Left ventricle myocardium inferior (tissue), 1 donor: ENCODE data around the gene RPL19. TPM values are rescaled to one million over a fixed set of nuclear protein-coding genes. Genes with fewer than 3 reads are reported as not detected.

Source experiments
- DNase-seq: peaks from one replicate; pipeline ENCODE4 v3.0.0-alpha.2; 2020
- H3K27ac ChIP-seq: fragments of 200-600 bp; replicated peaks from 2 replicates; pipeline ENCODE4 v1.8.0; 2021
- H3K27me3 ChIP-seq: fragments of 200-600 bp; 2 replicates; pipeline ENCODE4 v1.8.0; 2021; ENCODE audit warnings: low read depth
- H3K36me3 ChIP-seq: fragments of 200-600 bp; 2 replicates; pipeline ENCODE4 v1.8.0; 2021
- H3K4me1 ChIP-seq: fragments of 200-600 bp; 2 replicates; pipeline ENCODE4 v1.8.0; 2021
- H3K4me3 ChIP-seq: fragments of 200-600 bp; 2 replicates; pipeline ENCODE4 v1.8.0; 2021; ENCODE audit warnings: mild to moderate bottlenecking, moderate library complexity
- H3K9me3 ChIP-seq: fragments of 200-600 bp; replicated peaks from 2 replicates; pipeline ENCODE4 v1.8.0; 2021
- CTCF ChIP-seq: fragments of 200-600 bp; IDR thresholded peaks from 2 replicates; pipeline ENCODE4 v1.8.0; 2021; ENCODE audit warnings: antibody characterized with exemption, mild to moderate bottlenecking, borderline replicate concordance
- intact Hi-C: fragments of 100-400 bp; cut with micrococcal nuclease; formaldehyde crosslinking; loops from one replicate; pipeline ENCODE4 v1.11.0; 2022
- total RNA-seq: library from RNA; stranded (reverse); fragmentation: NEBNext Ultra II Directional; extraction: Animal tissue kit (Norgen Biotek cat#: 25700); gene quantifications from one replicate; pipeline ENCODE4 v1.2.1, GENCODE V29; 2021
- donor health status: DM: no; HTN: yes; CAD: no; lungs with severe emphysema.

The RPL19 gene
- total RNA-seq, 1 donor from 2014 or later, result 944 TPM

- H3K4me1 ChIP-seq, result peaks cover 8% of the 10 kb centered on the region
- H3K4me3 ChIP-seq, result no peak overlapping the region
- no peak for TF ChIP-seq CTCF
- no peak for DNase-seq
- H3K27ac ChIP-seq, result no peak overlapping the region
- peaks cover 4% of the 10 kb centered on the region for H3K27me3 ChIP-seq
- H3K9me3 ChIP-seq, result peaks cover 4% of the 10 kb centered on the region
- peaks cover 12% of the 10 kb centered on the region for H3K36me3 ChIP-seq
- intact Hi-C loops, result no loop called here
Measured at GRCh38 chr17:39173080-39173479, 27.0 kb upstream of the RPL19 start.

GRCh38 chr17:39173526-39174274 lies 26.4 kb upstream of the RPL19 start:
- intact Hi-C loops, result no loop called here
- no peak for DNase-seq
- Histone ChIP-seq H3K4me1 (peaks cover 7% of the 10 kb centered on the region), H3K4me3 (no peak overlapping the region), H3K27me3 (peaks cover 4% of the 10 kb centered on the region), H3K9me3 (no peaks in the 10 kb centered on the region), H3K27ac (no peak overlapping the region), H3K36me3 (peaks cover 12% of the 10 kb centered on the region)
- TF ChIP-seq CTCF, result no peak

GRCh38 chr17:39174920-39175694 lies 25.0 kb upstream of the RPL19 start:
- peaks cover 7% of the 10 kb centered on the region for H3K4me1 ChIP-seq
- H3K27me3 ChIP-seq, result peaks cover 4% of the 10 kb centered on the region
- intact Hi-C loops, result no loop called here
- peak; percentile 79 for DNase-seq
- TF ChIP-seq CTCF, result peak; percentile 90
- H3K4me3 ChIP-seq, result no peak overlapping the region
- H3K36me3 ChIP-seq, result peaks cover 12% of the 10 kb centered on the region
- H3K27ac ChIP-seq, result no peak overlapping the region
- no peaks in the 10 kb centered on the region for H3K9me3 ChIP-seq

- Histone ChIP-seq H3K36me3 (peaks cover 12% of the 10 kb centered on the region), H3K9me3 (no peaks in the 10 kb centered on the region), H3K4me1 (peaks cover 7% of the 10 kb centered on the region), H3K27ac (no peak overlapping the region), H3K4me3 (no peak overlapping the region), H3K27me3 (peaks cover 4% of the 10 kb centered on the region)
- intact Hi-C loops, result no loop called here
- TF ChIP-seq CTCF, result no peak
- DNase-seq, result no peak
Measured at GRCh38 chr17:39175695-39176093, 24.4 kb upstream of the RPL19 start.

- H3K27ac ChIP-seq, result no peak overlapping the region
- H3K27me3 ChIP-seq, result peaks cover 4% of the 10 kb centered on the region
- no peak for DNase-seq
- H3K4me1 ChIP-seq, result peaks cover 7% of the 10 kb centered on the region
- H3K36me3 ChIP-seq, result peaks cover 12% of the 10 kb centered on the region
- no peaks in the 10 kb centered on the region for H3K9me3 ChIP-seq
- intact Hi-C loops, result no loop called here
- H3K4me3 ChIP-seq, result no peak overlapping the region
- no peak for TF ChIP-seq CTCF
Measured at GRCh38 chr17:39177256-39177655, 22.8 kb upstream of the RPL19 start.
